Activated T-helper 1 cell treated with Interleukin-2 at 50 U/mL for 16 hours (primary cell): ENCODE measurements around the gene CAPZB.

Experiments used
- DNase-seq: peaks from one replicate; pipeline ENCODE4 v3.0.0-alpha.2; 2020; ENCODE audit warnings: low read depth

CAPZB gene

DNA sequence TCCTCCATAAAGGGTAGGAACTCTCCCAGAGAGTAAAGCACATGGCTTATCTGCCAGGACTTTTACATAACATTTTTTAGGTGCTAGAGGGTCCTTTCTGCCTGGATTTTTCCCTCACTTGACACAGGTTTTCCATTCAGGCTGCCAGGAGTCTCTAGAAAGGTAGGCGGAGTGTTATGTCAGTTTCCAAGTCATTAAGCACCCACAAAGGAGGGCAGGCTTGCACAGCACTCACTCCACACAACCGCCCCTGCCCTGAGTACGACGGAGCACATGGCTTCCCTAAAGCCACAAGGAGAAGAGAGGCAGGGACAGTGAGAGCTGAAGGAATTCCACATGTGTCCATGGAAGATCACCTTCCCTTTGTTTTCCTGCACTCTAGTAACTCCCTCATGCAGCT, 55.7 kb downstream of the CAPZB start:
- no peak for DNase-seq

DNA sequence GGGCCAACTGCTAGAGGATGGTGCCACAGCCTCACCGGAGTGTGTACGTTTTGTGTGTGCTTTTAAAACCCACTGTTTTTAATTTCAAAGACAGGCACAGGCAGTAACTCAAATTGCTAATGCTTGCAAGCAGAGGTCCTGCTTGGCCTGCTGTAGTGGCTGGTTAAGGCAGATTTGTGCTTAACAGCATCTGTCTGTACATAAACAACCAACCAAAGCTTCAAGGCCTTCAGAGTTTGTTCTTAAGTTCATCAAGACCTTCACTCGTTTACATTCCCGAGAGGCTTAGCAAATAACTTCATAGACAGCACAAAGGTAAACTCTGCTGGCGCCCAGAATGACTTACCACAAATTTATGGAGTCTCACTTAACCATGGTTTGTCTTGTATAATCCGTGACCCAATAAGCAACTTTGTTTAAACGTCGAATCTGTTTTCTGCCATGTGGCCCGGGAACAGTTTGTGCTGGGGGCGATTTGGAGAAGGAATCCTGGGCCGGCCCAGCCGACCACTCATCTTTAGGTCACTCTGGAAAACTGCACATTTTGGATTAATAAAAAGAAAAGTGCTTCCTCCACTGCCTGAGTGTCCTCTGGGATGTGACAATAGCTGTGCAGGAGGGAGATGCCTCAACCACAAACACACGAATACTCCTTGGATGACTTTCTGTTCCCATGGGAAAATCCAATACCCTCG, 58.1 kb downstream of the CAPZB start:
- no peak for DNase-seq

- no peak for DNase-seq
Measured at GRCh38 chr1:19426294-19427086, 58.8 kb downstream of the CAPZB start.

DNA sequence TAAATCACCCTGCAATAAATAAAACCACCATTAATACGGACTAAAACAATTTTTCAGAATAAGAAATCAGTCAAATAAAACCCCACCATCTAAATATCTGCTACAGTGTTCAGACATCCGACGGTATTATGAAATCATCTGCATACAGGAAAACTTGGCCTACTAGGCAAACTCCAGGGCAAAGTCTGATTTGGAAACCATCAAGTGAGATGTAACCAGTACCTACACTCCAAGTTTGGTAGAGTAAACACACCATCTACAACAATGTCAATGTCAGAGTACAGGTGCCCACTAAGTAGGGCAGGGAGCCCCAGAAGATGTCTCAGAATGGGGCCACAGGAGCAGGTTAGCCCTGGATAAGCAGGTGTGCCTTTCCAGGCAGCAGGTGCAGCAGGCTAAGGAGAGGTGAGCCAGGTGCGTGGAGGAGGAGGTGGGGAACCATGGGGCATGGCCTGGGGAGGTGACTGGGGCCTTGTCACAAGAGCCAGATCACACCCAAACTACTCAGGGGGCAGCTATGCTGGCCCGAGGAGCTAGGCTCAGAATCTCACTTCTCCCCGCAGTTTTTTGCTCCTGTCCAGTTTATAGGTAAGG, 59.6 kb downstream of the CAPZB start:
- no peak for DNase-seq

DNA sequence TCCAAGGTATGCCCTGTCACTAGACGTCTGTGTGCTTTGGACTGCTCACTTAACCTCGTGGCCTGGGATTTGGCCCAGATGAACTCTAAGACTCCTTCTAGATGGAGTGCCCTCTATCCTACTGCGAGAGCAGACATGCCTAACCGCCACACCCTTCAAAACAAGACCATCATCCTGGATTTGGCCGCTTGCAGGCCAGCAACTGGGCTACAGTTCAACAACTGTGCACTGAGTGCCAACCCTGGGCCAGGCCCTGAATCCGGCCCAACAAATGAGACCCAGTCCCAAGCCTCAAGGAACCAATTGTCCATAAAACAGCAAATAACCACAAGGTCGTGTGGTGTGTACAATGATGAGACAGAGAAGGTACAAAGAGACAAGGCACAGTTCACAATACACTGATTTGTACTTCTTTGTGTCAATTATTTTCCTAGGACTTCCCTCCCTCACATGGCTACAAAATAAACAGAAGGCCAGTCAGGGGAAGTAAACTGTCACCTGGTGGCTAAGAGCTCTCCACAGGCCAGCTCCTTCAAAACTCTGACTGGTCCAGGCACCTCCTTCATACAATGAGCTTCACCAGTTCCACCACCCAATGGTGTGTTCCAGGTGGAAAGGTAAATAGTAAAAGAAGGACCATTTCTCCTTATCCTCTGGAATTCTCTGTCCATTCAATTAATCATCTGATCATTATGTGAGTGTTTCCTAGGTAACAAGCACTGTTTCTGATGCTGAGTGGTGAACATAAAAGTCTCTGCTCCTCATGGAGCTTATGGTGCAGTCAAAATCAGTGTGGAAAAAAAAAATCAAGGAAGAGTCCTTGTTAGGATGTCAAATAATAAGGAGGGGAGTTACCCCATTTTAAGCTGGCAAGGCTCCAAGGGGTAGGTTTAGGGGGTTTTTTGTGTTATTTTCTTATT, 60.4 kb downstream of the CAPZB start:
- DNase-seq = no peak

GRCh38 chr1:19423130-19423529, 62.2 kb downstream of the CAPZB start:
- no peak for DNase-seq

- DNase-seq = no peak
Measured at GRCh38 chr1:19421365-19421764, 64.0 kb downstream of the CAPZB start.

GRCh38 chr1:19420606-19421005, 64.7 kb downstream of the CAPZB start:
- DNase-seq = no peak

- DNase-seq = no peak
Measured at GRCh38 chr1:19419691-19420090, 65.6 kb downstream of the CAPZB start.

GRCh38 chr1:19418503-19418971, 66.8 kb downstream of the CAPZB start:
- no peak for DNase-seq

DNA sequence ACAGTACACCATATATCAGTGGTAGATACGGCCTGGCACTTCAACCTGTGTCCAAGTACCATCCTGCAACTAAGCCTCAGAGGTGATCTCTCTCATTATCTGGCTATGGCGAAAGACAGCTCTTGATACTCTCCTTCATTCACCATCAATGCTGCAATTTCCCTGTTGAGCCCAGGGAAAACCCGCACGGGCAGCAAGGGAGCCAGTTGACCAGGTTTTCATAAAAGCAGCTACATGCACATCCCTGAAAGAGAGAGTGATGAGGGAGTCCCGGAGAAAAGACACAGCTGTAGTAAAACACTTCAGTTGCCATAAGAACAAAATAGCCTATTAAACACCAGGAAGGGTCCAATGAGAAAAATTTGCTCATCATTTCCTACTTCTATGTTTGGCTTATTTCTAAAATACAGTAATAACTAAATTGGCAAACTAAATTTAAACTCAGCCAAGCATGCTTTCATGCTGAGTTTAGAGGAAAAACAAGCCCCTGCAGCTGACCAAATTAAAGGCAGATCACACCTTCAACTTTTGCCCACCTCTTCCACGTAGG, 68.3 kb downstream of the CAPZB start:
- no peak for DNase-seq

- DNase-seq = no peak
Measured at GRCh38 chr1:19416145-19416544, 69.2 kb downstream of the CAPZB start.

DNA sequence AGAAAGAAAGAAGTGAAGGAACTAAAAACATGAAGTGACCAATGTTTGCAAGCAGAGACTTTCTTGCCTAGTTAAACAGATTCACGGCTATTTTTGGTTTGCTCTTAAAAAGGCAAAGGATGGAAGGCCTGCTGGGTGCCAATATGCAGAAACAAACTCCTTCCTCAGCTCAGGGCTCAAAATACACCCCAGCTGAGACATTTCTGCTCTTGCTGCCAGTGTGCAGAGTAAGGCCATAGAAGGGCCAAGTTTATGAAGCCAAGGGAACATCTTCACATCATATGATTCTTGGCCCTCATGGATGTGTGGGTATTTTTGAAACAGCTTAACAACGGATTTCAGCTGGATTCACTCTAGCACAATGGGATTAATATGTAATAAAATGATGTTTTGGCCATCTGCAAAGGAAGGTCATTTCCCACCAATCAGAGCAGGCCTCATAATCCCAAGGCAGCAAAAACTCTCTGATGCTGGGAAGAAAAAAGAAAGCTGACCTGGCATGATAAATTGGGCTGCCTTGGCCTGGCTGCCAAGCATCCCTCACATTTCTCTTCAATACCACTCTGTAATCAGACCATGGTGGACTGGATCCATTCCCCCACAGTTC, 70.7 kb downstream of the CAPZB start:
- DNase-seq = no peak

DNA sequence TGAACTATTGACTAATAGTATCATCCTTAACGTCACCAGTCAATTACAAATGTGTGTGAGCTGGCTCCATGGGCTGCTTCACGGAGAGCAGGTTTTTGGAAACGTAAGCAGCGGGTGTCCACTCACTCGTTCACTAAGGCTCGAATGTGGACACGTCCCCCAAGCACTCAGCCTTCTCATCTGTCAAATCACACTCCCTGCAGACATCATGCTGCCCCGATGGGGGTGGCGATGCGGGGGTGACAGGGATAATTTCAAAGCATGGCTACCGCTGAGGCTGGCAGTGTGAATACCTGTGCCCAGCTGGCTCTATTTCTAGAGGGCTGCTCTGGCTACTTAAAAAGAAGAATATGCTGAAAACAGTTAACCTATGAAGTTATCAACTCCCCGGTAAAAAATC, 71.3 kb downstream of the CAPZB start:
- no peak for DNase-seq

GRCh38 chr1:19412654-19413053, 72.7 kb downstream of the CAPZB start:
- DNase-seq = no peak

- DNase-seq = no peak
Measured at GRCh38 chr1:19411612-19412011, 73.7 kb downstream of the CAPZB start.

- DNase-seq = no peak
Measured at GRCh38 chr1:19410393-19410792, 74.9 kb downstream of the CAPZB start.

DNA sequence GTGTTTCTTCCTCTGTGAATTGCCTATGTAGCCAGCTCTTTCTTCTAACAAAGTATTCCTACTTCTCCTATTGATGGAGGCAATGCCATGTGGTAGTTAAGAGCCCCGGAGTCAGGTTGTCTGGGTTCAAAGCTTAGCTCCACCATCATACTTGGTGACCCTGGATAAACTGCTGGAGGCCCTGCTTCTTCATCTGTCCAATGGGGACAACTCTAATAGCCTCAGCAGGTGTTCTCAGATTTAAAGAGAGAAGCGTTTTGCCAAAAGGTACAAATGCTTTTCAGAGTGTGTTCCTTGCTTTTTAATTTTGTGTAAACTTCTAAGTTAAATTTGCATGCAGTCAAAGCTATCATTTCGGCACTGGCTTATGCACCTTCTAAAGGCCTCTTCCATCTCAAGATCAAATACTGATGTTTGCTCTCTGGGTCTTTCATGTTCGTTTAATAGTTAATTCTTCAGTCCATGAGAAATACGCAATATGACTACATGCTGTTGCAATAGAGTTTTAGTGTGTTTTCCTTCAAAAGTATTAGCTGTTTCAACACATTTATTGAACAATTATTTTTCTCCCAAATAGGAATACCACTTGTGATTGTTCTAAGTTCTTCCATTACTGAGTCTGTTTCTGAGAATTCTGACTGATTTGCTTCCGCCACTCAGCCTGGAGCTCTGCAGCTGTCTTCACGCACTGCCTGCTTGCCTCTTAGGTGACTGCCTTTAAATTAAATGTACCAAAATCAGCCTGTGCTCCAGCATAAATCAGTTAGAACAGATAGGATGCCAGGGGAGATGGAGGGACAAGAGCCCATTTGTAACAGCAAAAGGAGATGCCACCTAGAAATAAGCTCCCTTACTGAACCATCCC, 75.6 kb downstream of the CAPZB start:
- DNase-seq = no peak

GRCh38 chr1:19407494-19408096, 77.7 kb downstream of the CAPZB start:
- no peak for DNase-seq

- DNase-seq = no peak
Measured at GRCh38 chr1:19406680-19407079, 78.7 kb downstream of the CAPZB start.
